Measurements from ENCODE around the gene ZNF879. TPM values are rescaled to one million over a fixed set of nuclear protein-coding genes. Genes with fewer than 3 reads are reported as not detected.

ZNF879 gene
- total and polyA plus RNA-seq, 2 of the 13 experiments (the other 11 are each of a cell fraction or from before 2014, with no cell fraction given) = 0.83 to 2.8 TPM

DNA sequence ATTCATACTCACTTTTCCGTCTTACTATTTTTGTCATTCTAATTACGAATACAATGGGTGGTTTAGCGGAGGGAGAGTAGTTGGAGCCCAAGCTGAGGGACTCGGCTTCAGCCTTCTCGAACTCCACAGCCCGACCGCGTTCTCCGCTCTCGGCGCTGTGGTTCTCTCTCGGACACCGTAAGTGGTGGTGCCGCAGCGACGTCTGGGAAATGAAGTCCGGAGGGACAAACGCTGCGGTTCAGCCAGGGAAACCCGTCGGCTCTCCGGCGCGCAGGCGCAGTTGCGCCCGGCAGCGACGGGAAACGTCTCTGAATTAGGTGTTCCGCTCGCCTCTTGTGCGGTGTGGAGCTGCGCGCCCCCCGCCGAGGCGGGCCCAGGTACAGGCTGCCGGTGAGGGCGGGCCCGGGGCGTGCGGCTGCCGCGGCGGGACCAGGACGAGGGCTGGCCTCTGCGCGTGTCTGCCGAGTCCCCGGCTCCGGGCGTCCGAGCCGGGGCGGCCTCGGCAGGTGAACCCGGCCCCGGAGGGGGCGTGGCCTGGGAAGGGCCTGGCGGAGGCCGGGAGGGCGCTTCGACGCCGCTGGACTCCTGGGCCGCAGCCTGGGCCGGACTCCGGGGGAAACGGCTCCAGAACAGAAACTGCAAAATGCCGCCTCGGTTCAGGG lies at the start of gene ZNF879 (continued):
- TF ChIP-seq ZNF704 (CRISPR knock-in tag; IDR thresholded peaks at IDR 0.05; ENCODE audit: borderline replicate concordance) (no peak), ZNF225 (CRISPR knock-in tag; IDR thresholded peaks at IDR 0.05) (no peak), ZNF513 (CRISPR knock-in tag; conservative IDR thresholded peaks at IDR 0.05) (no peak), AGO1 (IDR thresholded peaks at IDR 0.05; ENCODE audit: low read depth, low read length, poor library complexity, severe bottlenecking) (no peak), HIVEP1 (CRISPR knock-in tag; IDR thresholded peaks at IDR 0.05) (no peak; the same call in 1 of the 2 replicates), FOXA3 (CRISPR knock-in tag; IDR thresholded peaks at IDR 0.05) (no peak), DR1 (CRISPR knock-in tag; IDR thresholded peaks at IDR 0.05) (no peak), ZNF12 (CRISPR knock-in tag; IDR thresholded peaks at IDR 0.05) (no peak), ASH2L (IDR thresholded peaks at IDR 0.05; ENCODE audit: insufficient read length, low read depth, low read length) (no peak), SYNCRIP (IDR thresholded peaks at IDR 0.05; ENCODE audit: insufficient read depth, low read depth, low read length) (no peak), TAF15 (IDR thresholded peaks at IDR 0.05; ENCODE audit: low read depth, low read length, poor library complexity, severe bottlenecking) (no peak), ZC3H13 (CRISPR knock-in tag; IDR thresholded peaks at IDR 0.05) (0 out of 2 replicates have a peak, but pooled peaks have one; percentile 22), ZMYM3 (CRISPR knock-in tag; IDR thresholded peaks at IDR 0.05) (no peak), TBP (CRISPR knock-in tag; IDR thresholded peaks at IDR 0.05) (no peak), MTA1 (CRISPR knock-in tag; IDR thresholded peaks at IDR 0.05; ENCODE audit: borderline replicate concordance) (no peak), SRY (CRISPR knock-in tag; IDR thresholded peaks at IDR 0.05) (peak; percentile 66; the same call in 1 of the 2 replicates), ZNF230 (CRISPR knock-in tag; IDR thresholded peaks at IDR 0.05) (no peak), DMAP1 (CRISPR knock-in tag; IDR thresholded peaks at IDR 0.05) (no peak), ISL2 (CRISPR knock-in tag; IDR thresholded peaks at IDR 0.05) (no peak; the same call in 1 of the 2 replicates), NFE2 (CRISPR knock-in tag; IDR thresholded peaks at IDR 0.05) (no peak), SKI (IDR thresholded peaks at IDR 0.05; ENCODE audit: partially characterized antibody) (no peak), NR1H2 (CRISPR knock-in tag; IDR thresholded peaks at IDR 0.05; ENCODE audit: borderline replicate concordance, low read depth) (no peak)
- TF ChIP-seq, protein P1, sequence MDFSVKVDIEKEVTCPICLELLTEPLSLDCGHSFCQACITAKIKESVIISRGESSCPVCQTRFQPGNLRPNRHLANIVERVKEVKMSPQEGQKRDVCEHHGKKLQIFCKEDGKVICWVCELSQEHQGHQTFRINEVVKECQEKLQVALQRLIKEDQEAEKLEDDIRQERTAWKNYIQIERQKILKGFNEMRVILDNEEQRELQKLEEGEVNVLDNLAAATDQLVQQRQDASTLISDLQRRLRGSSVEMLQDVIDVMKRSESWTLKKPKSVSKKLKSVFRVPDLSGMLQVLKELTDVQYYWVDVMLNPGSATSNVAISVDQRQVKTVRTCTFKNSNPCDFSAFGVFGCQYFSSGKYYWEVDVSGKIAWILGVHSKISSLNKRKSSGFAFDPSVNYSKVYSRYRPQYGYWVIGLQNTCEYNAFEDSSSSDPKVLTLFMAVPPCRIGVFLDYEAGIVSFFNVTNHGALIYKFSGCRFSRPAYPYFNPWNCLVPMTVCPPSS (IDR thresholded peaks at IDR 0.05) = no peak
- TF ChIP-seq, protein P2, sequence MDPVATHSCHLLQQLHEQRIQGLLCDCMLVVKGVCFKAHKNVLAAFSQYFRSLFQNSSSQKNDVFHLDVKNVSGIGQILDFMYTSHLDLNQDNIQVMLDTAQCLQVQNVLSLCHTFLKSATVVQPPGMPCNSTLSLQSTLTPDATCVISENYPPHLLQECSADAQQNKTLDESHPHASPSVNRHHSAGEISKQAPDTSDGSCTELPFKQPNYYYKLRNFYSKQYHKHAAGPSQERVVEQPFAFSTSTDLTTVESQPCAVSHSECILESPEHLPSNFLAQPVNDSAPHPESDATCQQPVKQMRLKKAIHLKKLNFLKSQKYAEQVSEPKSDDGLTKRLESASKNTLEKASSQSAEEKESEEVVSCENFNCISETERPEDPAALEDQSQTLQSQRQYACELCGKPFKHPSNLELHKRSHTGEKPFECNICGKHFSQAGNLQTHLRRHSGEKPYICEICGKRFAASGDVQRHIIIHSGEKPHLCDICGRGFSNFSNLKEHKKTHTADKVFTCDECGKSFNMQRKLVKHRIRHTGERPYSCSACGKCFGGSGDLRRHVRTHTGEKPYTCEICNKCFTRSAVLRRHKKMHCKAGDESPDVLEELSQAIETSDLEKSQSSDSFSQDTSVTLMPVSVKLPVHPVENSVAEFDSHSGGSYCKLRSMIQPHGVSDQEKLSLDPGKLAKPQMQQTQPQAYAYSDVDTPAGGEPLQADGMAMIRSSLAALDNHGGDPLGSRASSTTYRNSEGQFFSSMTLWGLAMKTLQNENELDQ (CRISPR knock-in tag; IDR thresholded peaks at IDR 0.05; ENCODE audit: borderline replicate concordance) = no peak
